Stimulated activated effector memory CD8-positive, alpha-beta T cell treated with anti-CD3 and anti-CD28 coated beads, Interleukin-12 subunit alpha, Interleukin-12 subunit beta, amount 100 ng/mL, for 72 hours (primary cell): Measurements from ENCODE around the gene HEMK1.

Experiments used
- ATAC-seq: fragments of 150-1000 bp; cut with Tn5 transposase; 2 replicates; pipeline ENCODE4 v1.10.0; 2021
- DNase-seq, 2 donors: peaks; one replicate each; pipeline ENCODE4 v3.0.0; 2021 to 2022; ENCODE audit warnings: low spot score in 2 of 2
- H3K27ac Mint-ChIP-seq: one replicate; pipeline ENCODE4 v1.8.0; 2022; ENCODE audit warnings: mild to moderate bottlenecking, mixed read lengths
- H3K36me3 Mint-ChIP-seq: one replicate; pipeline ENCODE4 v1.8.0; 2022; ENCODE audit warnings: mild to moderate bottlenecking, mixed read lengths
- H3K4me1 Mint-ChIP-seq: one replicate; pipeline ENCODE4 v1.8.0; 2022; ENCODE audit warnings: mixed read lengths
- H3K4me3 Mint-ChIP-seq: one replicate; pipeline ENCODE4 v1.8.0; 2022; ENCODE audit warnings: mild to moderate bottlenecking, mixed read lengths
- H3K9me3 Mint-ChIP-seq: one replicate; pipeline ENCODE4 v1.8.0; 2022; ENCODE audit warnings: mixed read lengths

HEMK1 gene

GRCh38 chr3:50536471-50537180 lies 32.7 kb upstream of the HEMK1 start:
- peak; percentile 34 for ATAC-seq
- no peak overlapping the region for H3K27ac Mint-ChIP-seq
- H3K4me3 Mint-ChIP-seq, result no peak overlapping the region
- H3K4me1 Mint-ChIP-seq, result peaks cover 20% of the 10 kb centered on the region
- H3K9me3 Mint-ChIP-seq, result no peaks in the 10 kb centered on the region
- DNase-seq, result no peak
- no peaks in the 10 kb centered on the region for H3K36me3 Mint-ChIP-seq

- Mint-ChIP-seq H3K36me3 (no peaks in the 10 kb centered on the region), H3K4me3 (no peak overlapping the region), H3K9me3 (no peaks in the 10 kb centered on the region), H3K27ac (no peak overlapping the region), H3K4me1 (peaks cover 19% of the 10 kb centered on the region)
- DNase-seq (no peak), ATAC-seq (no peak)
These were observed 31.7 kb upstream of the HEMK1 start for GRCh38 chr3:50537421-50538129.

DNA sequence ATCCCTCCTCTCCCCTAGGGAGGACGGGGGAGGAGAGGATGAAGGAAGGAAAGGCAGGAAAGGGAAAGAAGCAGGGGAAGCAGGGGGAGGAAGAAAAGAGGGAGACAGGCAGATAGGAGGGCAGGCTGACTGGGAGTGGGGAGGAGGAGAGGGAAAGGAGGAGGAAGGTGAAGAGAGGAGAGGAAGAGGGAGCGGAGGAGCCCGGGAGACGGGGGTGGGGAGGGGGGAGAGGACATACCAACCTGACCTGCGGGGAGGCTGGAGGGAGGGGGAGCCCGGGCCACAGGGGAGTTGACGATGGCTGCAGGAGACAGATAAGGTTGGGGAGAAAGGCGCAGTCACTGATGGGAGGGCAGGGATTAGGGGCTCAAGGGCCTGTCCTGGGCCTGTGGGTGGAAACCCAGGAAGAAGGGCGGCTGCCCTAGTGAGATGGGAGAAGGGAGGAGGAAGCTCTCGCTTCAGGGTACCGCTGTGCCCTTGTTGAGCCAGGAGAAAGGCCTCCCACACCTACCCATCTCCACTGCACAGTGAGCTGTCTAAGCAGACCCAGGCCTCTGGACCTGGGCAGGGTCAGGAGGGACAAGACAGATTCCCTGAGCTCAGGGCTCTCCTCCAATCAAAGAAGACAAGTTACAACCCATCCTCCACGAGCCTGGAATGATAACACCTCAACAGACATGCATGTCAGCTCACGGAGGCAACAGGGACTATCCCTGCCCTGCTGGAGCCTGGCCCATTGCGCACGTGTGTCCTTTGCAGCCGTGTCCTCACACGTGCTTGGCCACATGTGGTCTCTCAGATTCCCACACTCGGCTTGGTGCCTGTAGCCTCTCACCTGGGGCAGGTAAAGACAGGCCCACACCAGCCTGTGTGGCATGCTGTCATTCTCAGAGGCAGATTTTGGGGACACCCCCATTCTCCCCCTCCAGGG lies 29.7 kb upstream of the HEMK1 start:
- Mint-ChIP-seq H3K4me1 (peaks cover 20% of the 10 kb centered on the region), H3K36me3 (no peaks in the 10 kb centered on the region), H3K27ac (no peak overlapping the region), H3K9me3 (no peaks in the 10 kb centered on the region), H3K4me3 (no peak overlapping the region)
- DNase-seq (no peak), ATAC-seq (no peak)

DNA sequence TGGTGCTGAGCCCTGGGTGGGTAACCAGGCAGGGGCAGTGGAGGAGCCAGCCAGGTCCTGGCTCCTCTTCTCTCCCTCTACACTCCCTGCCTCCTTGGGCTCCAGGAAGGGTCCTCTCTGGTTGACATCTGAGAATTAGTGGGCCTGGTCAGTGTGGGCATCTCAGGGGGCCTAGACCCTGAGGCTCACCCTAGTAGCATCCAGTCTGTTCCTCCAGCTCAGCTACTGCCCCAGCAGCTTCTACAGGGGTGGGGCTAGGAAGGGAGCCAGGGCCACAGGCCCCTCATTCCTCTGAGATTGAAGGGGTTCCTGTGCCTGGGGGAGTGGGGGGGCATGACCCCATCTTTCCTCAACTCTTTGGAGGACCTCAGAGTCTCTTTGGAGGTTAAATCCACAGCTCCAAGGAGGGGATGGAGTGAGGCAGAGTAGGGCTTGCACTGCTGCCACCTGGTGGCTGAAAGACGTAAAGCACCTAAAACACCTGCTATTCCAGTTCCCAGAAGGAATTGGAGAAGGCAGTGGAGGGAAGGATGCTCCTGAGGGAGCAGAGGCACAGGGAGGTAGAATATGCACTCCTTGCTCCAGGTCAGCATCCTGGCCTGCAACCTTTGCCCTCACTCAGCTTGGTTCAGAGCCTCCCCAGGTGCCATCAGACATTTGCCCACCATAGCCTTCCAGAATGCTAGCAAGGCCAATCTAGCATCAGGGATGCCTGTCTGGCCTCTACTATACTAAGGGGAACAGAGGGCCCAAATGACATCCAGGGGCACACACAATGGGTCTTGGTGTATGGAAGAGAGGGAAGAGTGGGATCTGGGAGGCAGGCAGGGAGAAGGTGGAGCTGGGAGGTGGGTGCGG lies 26.9 kb upstream of the HEMK1 start:
- DNase-seq (peak; percentile 56 to 80), ATAC-seq (peak; percentile 60)
- Mint-ChIP-seq H3K4me1 (peaks cover 15% of the 10 kb centered on the region), H3K4me3 (no peak overlapping the region), H3K36me3 (no peaks in the 10 kb centered on the region), H3K9me3 (no peaks in the 10 kb centered on the region), H3K27ac (no peak overlapping the region)

DNA sequence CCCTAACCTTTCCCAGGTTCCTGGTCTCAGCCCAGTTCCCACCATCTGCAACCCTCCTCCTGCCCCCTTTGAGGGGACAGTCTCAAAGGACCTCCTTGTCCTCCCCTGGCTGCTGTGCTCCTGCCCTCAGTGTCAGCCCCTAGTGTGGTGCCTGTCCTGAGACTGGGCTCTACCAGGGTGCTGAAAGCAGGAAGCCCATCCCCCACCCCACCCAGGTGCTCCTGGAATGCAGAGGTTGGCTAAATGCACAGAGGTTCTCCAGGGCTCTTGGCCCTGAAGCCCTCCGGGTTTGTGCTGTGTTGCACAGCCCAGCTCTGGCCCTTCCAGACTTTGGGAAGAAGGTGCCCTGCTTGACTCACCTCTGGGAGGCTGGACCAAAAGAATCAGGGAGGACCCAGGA lies 23.5 kb upstream of the HEMK1 start:
- ATAC-seq (no peak), DNase-seq (no peak)
- H3K4me1 Mint-ChIP-seq, result peaks cover 11% of the 10 kb centered on the region
- no peak overlapping the region for H3K4me3 Mint-ChIP-seq
- H3K9me3 Mint-ChIP-seq, result no peaks in the 10 kb centered on the region
- no peaks in the 10 kb centered on the region for H3K36me3 Mint-ChIP-seq
- H3K27ac Mint-ChIP-seq, result no peak overlapping the region

- Mint-ChIP-seq H3K9me3 (no peaks in the 10 kb centered on the region), H3K4me3 (no peak overlapping the region), H3K4me1 (peaks cover 10% of the 10 kb centered on the region), H3K36me3 (peaks cover 6% of the 10 kb centered on the region), H3K27ac (peak overlapping the region; percentile 61)
- ATAC-seq, result no peak
- DNase-seq, result no peak
These were observed 20.1 kb upstream of the HEMK1 start for GRCh38 chr3:50549226-50549625.

GRCh38 chr3:50550079-50550736 lies 19.1 kb upstream of the HEMK1 start:
- peak; percentile 61 for ATAC-seq
- no peak overlapping the region for H3K27ac Mint-ChIP-seq
- H3K4me3 Mint-ChIP-seq, result no peak overlapping the region
- H3K4me1 Mint-ChIP-seq, result peaks cover 5% of the 10 kb centered on the region
- no peaks in the 10 kb centered on the region for H3K9me3 Mint-ChIP-seq
- peaks cover 8% of the 10 kb centered on the region for H3K36me3 Mint-ChIP-seq
- peak; percentile 65 to 85 for DNase-seq

DNA sequence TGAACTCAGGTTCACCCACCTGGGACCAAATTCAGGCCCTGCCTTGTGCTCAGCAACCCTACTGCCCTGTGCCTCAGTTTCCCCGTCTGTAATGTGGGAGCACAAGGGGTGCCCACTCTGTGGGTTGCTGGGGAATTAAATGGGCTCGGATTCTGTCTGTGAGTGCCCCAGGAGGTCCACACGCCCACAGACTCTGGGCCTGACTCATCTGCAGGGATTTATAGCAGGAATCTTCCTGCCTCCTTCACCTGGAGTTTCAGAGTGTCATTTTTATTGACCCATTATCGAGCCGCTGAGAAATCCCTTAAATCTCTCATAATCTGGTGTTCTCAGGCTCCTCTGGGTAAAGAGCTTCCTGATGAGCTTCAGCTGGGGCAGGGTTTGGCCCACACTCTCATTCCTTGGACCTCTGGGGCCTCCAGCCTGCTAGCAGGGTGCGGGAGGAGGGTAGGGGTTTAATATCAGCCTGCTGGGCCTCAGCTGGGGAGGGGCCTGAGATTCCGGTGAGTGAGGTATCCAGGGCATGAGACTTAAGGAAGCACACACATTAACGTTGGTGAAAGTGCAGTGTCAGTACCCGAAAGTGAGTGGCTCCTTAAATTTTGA lies 18.2 kb upstream of the HEMK1 start:
- no peak for DNase-seq
- H3K27ac Mint-ChIP-seq, result peak overlapping the region; percentile 14
- no peak for ATAC-seq
- H3K4me1 Mint-ChIP-seq, result peaks cover 5% of the 10 kb centered on the region
- H3K9me3 Mint-ChIP-seq, result no peaks in the 10 kb centered on the region
- no peak overlapping the region for H3K4me3 Mint-ChIP-seq
- H3K36me3 Mint-ChIP-seq, result peaks cover 8% of the 10 kb centered on the region

DNA sequence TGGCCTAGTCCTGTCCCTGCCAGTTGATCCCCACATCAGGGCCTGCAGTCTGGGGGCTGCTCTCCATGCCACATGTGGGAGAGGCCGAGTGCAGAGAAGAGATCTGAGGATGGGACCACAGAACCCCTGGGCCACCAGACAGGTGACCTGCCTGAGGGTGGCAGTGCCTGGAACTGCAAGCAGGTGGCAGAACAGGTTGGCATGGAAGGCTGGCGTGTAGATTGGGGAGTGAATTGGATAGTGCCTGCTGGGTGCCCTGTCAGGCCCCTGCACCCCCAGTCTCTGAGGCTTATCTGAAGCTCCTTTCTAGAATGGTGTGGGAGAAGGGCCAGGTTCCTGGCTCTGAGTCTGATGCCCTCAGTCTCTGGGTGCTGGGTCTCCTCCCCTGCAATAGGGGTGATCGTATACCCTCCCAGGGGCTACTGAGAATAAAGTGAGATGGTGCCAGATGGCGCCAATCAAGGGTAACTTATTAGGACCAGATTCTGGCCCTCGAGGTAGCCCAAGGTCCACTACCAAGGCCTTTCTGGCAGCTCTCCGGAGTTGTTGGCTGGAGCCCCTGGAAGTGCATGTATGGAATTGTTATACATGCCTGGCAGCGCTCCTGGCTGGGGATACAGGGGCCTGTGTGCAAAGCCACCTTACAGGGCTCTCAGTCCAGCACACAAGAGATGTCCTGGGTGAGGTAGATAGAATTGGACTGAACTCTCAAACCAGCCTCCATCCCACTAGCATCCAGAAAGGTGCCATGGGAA lies 17.5 kb upstream of the HEMK1 start:
- peak overlapping the region; percentile 66 for H3K27ac Mint-ChIP-seq
- peaks cover 8% of the 10 kb centered on the region for H3K36me3 Mint-ChIP-seq
- H3K4me1 Mint-ChIP-seq, result peaks cover 5% of the 10 kb centered on the region
- no peak for ATAC-seq
- no peaks in the 10 kb centered on the region for H3K9me3 Mint-ChIP-seq
- no peak for DNase-seq
- H3K4me3 Mint-ChIP-seq, result no peak overlapping the region

DNA sequence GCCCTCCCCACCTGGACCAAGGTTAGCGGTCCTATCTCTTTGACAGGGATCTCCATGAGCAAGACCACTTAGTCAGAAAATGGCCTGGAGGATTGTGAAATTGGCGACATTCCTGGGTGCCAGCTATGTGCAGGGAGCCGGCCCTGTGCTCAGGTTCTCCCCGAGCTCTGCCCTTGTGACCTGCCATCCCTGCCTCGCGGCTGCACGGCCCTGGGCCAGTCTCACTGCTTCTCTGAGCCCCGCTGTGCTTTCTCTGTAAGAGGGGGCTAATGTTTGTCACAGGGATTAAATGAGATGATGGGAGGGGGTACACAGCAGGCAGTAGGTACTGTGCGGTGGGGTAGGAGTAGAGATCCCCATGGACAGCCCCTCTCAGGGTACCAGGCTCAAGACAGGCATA lies 16.7 kb upstream of the HEMK1 start:
- no peak for DNase-seq
- ATAC-seq, result no peak
- no peak overlapping the region for H3K4me3 Mint-ChIP-seq
- peak overlapping the region; percentile 66 for H3K27ac Mint-ChIP-seq
- H3K4me1 Mint-ChIP-seq, result peaks cover 5% of the 10 kb centered on the region
- H3K9me3 Mint-ChIP-seq, result no peaks in the 10 kb centered on the region
- H3K36me3 Mint-ChIP-seq, result peaks cover 8% of the 10 kb centered on the region

DNA sequence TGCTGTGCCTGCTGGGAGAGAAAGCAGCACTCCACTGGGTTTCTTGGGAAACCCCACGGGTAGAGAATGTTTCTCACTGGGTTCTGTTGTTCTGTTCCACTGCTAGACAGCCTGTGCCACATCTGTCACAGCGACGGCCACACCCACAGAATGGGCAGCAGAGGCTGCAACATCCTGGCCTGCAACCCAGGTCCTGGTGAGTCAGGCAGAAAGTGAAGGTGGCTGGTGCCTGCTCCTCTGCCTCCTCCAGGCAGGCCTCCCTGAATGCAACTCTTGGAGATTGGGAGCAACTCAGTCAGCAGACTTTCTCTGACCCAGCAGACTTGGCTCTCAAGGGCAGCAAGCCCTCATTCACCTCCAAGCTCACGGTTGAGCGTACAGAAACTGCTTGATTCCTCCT lies 14.8 kb upstream of the HEMK1 start:
- peak overlapping the region; percentile 45 for H3K27ac Mint-ChIP-seq
- DNase-seq, result no peak

DNA sequence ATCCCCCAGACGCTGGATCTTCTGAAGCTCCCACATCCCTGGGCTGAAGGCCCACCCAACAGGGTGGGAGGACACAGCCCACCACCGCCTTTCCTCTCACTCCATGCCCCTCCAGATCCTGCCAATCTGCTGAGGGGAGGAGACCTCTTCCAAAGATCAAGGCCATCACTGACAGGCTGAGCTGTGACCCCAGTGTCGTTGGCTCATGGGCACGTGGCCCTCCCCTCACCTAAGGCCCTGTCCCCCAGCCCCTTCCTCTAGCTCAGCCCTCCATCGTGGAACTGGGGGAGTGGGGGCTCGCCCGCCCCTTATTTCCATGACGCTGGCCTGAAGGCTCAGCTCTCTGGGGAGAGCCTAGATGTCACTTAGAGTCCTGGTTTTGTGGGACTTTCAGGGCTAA lies 12.2 kb upstream of the HEMK1 start:
- no peaks in the 10 kb centered on the region for H3K4me1 Mint-ChIP-seq
- ATAC-seq, result no peak
- no peaks in the 10 kb centered on the region for H3K9me3 Mint-ChIP-seq
- H3K27ac Mint-ChIP-seq, result peak overlapping the region; percentile 14
- DNase-seq, result no peak
- peaks cover 16% of the 10 kb centered on the region for H3K36me3 Mint-ChIP-seq
- no peak overlapping the region for H3K4me3 Mint-ChIP-seq

More for the DNA sequence above, 14.8 kb upstream of the HEMK1 start:
- Mint-ChIP-seq H3K4me1 (peaks cover 5% of the 10 kb centered on the region), H3K36me3 (peaks cover 16% of the 10 kb centered on the region), H3K4me3 (no peak overlapping the region), H3K9me3 (no peaks in the 10 kb centered on the region)
- peak; percentile 61 for ATAC-seq

GRCh38 chr3:50557915-50558314 lies 11.4 kb upstream of the HEMK1 start:
- Mint-ChIP-seq H3K4me1 (no peaks in the 10 kb centered on the region), H3K36me3 (peaks cover 16% of the 10 kb centered on the region), H3K9me3 (no peaks in the 10 kb centered on the region), H3K27ac (no peak overlapping the region), H3K4me3 (no peak overlapping the region)
- no peak for DNase-seq
- no peak for ATAC-seq
